ENCODE data around the gene PTPN1. TPM values are rescaled to one million over a fixed set of nuclear protein-coding genes. Genes with fewer than 3 reads are reported as not detected.

The PTPN1 gene
- total and polyA plus RNA-seq, 4 donors: 5.8 to 10.6 (median 9.7) TPM

DNA sequence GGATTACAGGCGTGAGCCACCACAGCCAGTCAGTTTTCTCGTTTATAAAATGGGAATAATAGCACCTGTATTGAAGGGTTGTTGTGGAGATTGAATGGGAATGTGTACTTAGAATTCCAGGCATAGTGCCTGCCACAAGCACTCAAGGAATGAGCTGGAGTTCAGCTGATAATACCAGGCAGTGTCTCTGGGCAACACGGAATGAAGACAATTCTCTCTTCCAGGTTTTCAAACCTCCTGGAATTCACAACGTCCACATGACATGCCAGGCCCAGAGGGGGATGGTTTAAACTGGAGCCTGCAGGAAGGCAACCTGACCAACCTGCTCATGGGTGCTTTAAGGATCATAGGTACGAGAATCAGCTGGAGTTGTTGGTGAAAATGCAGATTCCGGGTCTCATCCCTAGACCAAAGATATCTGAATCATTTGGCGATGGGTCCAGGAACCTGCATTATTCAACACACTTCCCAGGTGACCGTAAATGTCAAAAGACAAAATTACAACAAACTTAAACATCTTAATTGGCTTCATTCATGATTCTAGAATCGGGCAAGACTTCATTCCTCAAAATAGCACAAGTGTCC is 1.9 kb upstream of the PTPN1 start:
- 90% methylated on average over 9 of the region's 9 CpGs for WGBS
- no peak overlapping the region for H3K9ac ChIP-seq (ENCODE audit: low read depth in 1 of 2, low read length in 2 of 2)
- DNase-seq (ENCODE audit: low spot score): no peak
- H3K4me3 ChIP-seq (ENCODE audit: low read depth in 1 of 3, low read length in 3 of 3): no peak overlapping the region
- H3K9me3 ChIP-seq (ENCODE audit: control insufficient read depth in 4 of 4, low read length in 3 of 4): no peaks in the 10 kb centered on the region
- no peaks in the 10 kb centered on the region for H3K36me3 ChIP-seq (ENCODE audit: control insufficient read depth in 4 of 4, insufficient read depth in 3 of 4, low read depth in 1 of 4, low read length in 3 of 4)
- no peak overlapping the region for H3K27ac ChIP-seq (ENCODE audit: low read depth in 1 of 2, low read length in 2 of 2)
- H3K4me1 ChIP-seq (ENCODE audit: control insufficient read depth in 4 of 4, insufficient read depth in 4 of 4, low read length in 3 of 4): peaks cover 0 to 20% (median 17%) of the 10 kb centered on the region in 4 donors
- H3K27me3 ChIP-seq (ENCODE audit: control insufficient read depth in 4 of 4, insufficient read depth in 4 of 4, low read length in 3 of 4): no peaks in the 10 kb centered on the region
- TF ChIP-seq, protein P1, sequence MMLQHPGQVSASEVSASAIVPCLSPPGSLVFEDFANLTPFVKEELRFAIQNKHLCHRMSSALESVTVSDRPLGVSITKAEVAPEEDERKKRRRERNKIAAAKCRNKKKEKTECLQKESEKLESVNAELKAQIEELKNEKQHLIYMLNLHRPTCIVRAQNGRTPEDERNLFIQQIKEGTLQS (IDR thresholded peaks at IDR 0.05): no peak
- TF ChIP-seq RXRA (IDR thresholded peaks at IDR 0.05) (no peak), GABPA (IDR thresholded peaks at IDR 0.05 in 1 of 2, conservative IDR thresholded peaks at IDR 0.05 in 1 of 2) (no peak), FOXA2 (IDR thresholded peaks at IDR 0.05) (no peak), TAF1 (conservative IDR thresholded peaks at IDR 0.05) (no peak), RAD21 (IDR thresholded peaks at IDR 0.05) (no peak), YY1 (IDR thresholded peaks at IDR 0.05) (no peak), EGR1 (IDR thresholded peaks at IDR 0.05; ENCODE audit: low read depth in 2 of 2) (no peak), JUND (IDR thresholded peaks at IDR 0.05) (no peak), HNF4G (IDR thresholded peaks at IDR 0.05) (no peak)
- TF ChIP-seq, protein P2, sequence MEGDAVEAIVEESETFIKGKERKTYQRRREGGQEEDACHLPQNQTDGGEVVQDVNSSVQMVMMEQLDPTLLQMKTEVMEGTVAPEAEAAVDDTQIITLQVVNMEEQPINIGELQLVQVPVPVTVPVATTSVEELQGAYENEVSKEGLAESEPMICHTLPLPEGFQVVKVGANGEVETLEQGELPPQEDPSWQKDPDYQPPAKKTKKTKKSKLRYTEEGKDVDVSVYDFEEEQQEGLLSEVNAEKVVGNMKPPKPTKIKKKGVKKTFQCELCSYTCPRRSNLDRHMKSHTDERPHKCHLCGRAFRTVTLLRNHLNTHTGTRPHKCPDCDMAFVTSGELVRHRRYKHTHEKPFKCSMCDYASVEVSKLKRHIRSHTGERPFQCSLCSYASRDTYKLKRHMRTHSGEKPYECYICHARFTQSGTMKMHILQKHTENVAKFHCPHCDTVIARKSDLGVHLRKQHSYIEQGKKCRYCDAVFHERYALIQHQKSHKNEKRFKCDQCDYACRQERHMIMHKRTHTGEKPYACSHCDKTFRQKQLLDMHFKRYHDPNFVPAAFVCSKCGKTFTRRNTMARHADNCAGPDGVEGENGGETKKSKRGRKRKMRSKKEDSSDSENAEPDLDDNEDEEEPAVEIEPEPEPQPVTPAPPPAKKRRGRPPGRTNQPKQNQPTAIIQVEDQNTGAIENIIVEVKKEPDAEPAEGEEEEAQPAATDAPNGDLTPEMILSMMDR (IDR thresholded peaks at IDR 0.05; ENCODE audit: low read depth, low read length, missing input control): no peak
- TF ChIP-seq, protein P3, sequence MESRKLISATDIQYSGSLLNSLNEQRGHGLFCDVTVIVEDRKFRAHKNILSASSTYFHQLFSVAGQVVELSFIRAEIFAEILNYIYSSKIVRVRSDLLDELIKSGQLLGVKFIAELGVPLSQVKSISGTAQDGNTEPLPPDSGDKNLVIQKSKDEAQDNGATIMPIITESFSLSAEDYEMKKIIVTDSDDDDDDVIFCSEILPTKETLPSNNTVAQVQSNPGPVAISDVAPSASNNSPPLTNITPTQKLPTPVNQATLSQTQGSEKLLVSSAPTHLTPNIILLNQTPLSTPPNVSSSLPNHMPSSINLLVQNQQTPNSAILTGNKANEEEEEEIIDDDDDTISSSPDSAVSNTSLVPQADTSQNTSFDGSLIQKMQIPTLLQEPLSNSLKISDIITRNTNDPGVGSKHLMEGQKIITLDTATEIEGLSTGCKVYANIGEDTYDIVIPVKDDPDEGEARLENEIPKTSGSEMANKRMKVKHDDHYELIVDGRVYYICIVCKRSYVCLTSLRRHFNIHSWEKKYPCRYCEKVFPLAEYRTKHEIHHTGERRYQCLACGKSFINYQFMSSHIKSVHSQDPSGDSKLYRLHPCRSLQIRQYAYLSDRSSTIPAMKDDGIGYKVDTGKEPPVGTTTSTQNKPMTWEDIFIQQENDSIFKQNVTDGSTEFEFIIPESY (IDR thresholded peaks at IDR 0.05): no peak

DNA sequence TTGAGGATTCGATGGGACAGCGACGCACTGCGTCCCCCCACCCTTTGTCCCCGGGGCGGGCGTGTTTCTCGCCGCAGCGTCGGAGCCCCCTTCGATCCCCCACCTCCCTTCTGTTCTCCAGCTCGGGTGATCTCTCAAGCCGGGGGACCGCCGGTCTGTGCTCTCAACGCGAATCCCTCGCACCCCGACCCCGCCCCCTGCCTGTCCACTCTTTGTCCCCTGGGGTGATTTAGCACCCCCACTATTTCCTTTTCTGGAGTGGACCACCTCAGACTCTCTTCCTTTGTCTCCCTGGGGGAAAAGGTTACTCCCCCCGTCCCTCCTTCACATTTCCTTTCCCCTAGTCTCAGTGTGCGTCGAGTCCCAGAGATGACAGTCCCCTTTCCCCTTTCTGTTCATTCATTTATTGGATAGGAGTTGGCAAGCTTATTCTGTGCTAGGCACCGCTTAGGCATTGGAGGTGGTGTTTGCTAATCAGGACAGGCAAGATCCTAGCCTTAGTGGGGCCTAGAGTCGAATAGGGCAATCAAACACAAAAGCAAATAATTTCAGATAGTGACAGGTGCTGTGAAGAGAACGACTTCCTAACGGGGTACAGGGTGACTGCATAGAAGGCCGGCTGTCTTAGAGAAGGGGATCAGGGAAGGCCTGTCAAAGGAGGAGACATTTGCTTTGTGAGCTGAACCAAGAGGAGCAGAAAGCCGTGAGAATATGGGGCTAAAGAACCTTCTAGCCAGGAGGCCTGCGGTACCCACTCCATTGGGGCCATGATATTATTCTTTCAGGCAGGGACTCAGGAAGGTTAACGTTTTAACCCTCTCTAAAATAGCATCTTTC is 741 bp downstream of the PTPN1 start:
- H3K27ac ChIP-seq (ENCODE audit: low read depth in 1 of 2, low read length in 2 of 2): peak overlapping the region; percentile 83 to 86
- peak overlapping the region; percentile 90 for H3K9ac ChIP-seq (ENCODE audit: low read depth in 1 of 2, low read length in 2 of 2)
- peak; percentile 47 for DNase-seq (ENCODE audit: low spot score)
- H3K27me3 ChIP-seq (ENCODE audit: control insufficient read depth in 4 of 4, insufficient read depth in 4 of 4, low read length in 3 of 4): no peaks in the 10 kb centered on the region
- WGBS: 4% methylated on average over 32 of the region's 32 CpGs
- peaks cover 3 to 29% (median 22%) of the 10 kb centered on the region in 4 donors for H3K4me1 ChIP-seq (ENCODE audit: control insufficient read depth in 4 of 4, insufficient read depth in 4 of 4, low read length in 3 of 4)
- no peaks in the 10 kb centered on the region for H3K9me3 ChIP-seq (ENCODE audit: control insufficient read depth in 4 of 4, low read length in 3 of 4)
- H3K4me3 ChIP-seq (ENCODE audit: low read depth in 1 of 3, low read length in 3 of 3): peak overlapping the region; percentile 90 to 95 (median 92)
- no peaks in the 10 kb centered on the region for H3K36me3 ChIP-seq (ENCODE audit: control insufficient read depth in 4 of 4, insufficient read depth in 3 of 4, low read depth in 1 of 4, low read length in 3 of 4)
- TF ChIP-seq RXRA (IDR thresholded peaks at IDR 0.05): no peak
- TF ChIP-seq FOXA2 (IDR thresholded peaks at IDR 0.05): no peak
- TF ChIP-seq HNF4A (conservative IDR thresholded peaks at IDR 0.05): peak; percentile 20 to 42
- no peak for TF ChIP-seq GABPA (IDR thresholded peaks at IDR 0.05 in 1 of 2, conservative IDR thresholded peaks at IDR 0.05 in 1 of 2)
- no peak for TF ChIP-seq RAD21 (IDR thresholded peaks at IDR 0.05)
- peak; percentile 29 for TF ChIP-seq SP1 (IDR thresholded peaks at IDR 0.05)
- TF ChIP-seq, protein P4, sequence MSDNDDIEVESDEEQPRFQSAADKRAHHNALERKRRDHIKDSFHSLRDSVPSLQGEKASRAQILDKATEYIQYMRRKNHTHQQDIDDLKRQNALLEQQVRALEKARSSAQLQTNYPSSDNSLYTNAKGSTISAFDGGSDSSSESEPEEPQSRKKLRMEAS (IDR thresholded peaks at IDR 0.05): no peak
- no peak for TF ChIP-seq YY1 (IDR thresholded peaks at IDR 0.05)
- TF ChIP-seq HNF4G (IDR thresholded peaks at IDR 0.05): no peak
- no peak for TF ChIP-seq JUND (IDR thresholded peaks at IDR 0.05)
- TF ChIP-seq, protein P3 (IDR thresholded peaks at IDR 0.05): no peak
- no peak for TF ChIP-seq FOXA1 (IDR thresholded peaks at IDR 0.05)
- TF ChIP-seq TAF1 (conservative IDR thresholded peaks at IDR 0.05): no peak
- no peak for TF ChIP-seq NR2F2 (IDR thresholded peaks at IDR 0.05)
- no peak for TF ChIP-seq EGR1 (IDR thresholded peaks at IDR 0.05; ENCODE audit: low read depth in 2 of 2)
- TF ChIP-seq, protein P5, sequence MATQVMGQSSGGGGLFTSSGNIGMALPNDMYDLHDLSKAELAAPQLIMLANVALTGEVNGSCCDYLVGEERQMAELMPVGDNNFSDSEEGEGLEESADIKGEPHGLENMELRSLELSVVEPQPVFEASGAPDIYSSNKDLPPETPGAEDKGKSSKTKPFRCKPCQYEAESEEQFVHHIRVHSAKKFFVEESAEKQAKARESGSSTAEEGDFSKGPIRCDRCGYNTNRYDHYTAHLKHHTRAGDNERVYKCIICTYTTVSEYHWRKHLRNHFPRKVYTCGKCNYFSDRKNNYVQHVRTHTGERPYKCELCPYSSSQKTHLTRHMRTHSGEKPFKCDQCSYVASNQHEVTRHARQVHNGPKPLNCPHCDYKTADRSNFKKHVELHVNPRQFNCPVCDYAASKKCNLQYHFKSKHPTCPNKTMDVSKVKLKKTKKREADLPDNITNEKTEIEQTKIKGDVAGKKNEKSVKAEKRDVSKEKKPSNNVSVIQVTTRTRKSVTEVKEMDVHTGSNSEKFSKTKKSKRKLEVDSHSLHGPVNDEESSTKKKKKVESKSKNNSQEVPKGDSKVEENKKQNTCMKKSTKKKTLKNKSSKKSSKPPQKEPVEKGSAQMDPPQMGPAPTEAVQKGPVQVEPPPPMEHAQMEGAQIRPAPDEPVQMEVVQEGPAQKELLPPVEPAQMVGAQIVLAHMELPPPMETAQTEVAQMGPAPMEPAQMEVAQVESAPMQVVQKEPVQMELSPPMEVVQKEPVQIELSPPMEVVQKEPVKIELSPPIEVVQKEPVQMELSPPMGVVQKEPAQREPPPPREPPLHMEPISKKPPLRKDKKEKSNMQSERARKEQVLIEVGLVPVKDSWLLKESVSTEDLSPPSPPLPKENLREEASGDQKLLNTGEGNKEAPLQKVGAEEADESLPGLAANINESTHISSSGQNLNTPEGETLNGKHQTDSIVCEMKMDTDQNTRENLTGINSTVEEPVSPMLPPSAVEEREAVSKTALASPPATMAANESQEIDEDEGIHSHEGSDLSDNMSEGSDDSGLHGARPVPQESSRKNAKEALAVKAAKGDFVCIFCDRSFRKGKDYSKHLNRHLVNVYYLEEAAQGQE (IDR thresholded peaks at IDR 0.05): no peak
